Kidney epithelial cell (primary cell): ENCODE measurements around the gene PPAT. TPM values are rescaled to one million over a fixed set of nuclear protein-coding genes. Genes with fewer than 3 reads are reported as not detected.
"Not testable (repeated sequence)": the region's sequence is repeated elsewhere in the genome, so short reads cannot be mapped to it uniquely, and the experiment has no call there.

Experiments
- DNase-seq: peaks from one replicate; pipeline ENCODE4 v3.0.0-alpha.2; 2010; ENCODE audit warnings: low read depth
- H3K27me3 ChIP-seq: 2 replicates; pipeline ENCODE4 v1.6.0; 2011; ENCODE audit warnings: low read length; ENCODE audit not compliant: control insufficient read depth, insufficient read depth
- H3K36me3 ChIP-seq: 2 replicates; pipeline ENCODE4 v1.5.1; 2011; ENCODE audit warnings: low read length; ENCODE audit not compliant: control insufficient read depth, insufficient read depth
- H3K4me3 ChIP-seq: 2 replicates; pipeline ENCODE4 v1.5.1; 2011; ENCODE audit warnings: low read depth, mild to moderate bottlenecking, control low read depth, low read length
- CTCF ChIP-seq: IDR thresholded peaks from 2 replicates; pipeline ENCODE4 v1.5.1; 2011; ENCODE audit warnings: mild to moderate bottlenecking, moderate library complexity, low read length, control low read depth, inconsistent platforms; ENCODE audit not compliant: insufficient read depth, poor library complexity, severe bottlenecking
- total RNA-seq: library from RNA; depleted of rRNA; stranded (reverse); fragments of >200 nt; gene quantifications from 2 replicates; pipeline ENCODE4 v1.2.3, GENCODE V29; 2015

PPAT gene
- total RNA-seq, 1 donor from 2014 or later: 15.5 TPM

GRCh38 chr4:56468097-56468422 lies 32.6 kb upstream of the PPAT start:
- no peaks in the 10 kb centered on the region for H3K36me3 ChIP-seq
- DNase-seq: no peak
- H3K27me3 ChIP-seq: no peaks in the 10 kb centered on the region
- H3K4me3 ChIP-seq: peak overlapping the region; percentile 70
- no peak for TF ChIP-seq CTCF

GRCh38 chr4:56467284-56468096 lies 32.1 kb upstream of the PPAT start, which contains the start of gene SRP72:
TSS of gene SRP72 (plus strand) at chr4:56467617. CDS start at chr4:56467636, 19 bp downstream.
- peak within 1 kb of the TSS; percentile 70 for H3K4me3 ChIP-seq
- DNase-seq: peak; percentile 61
- no peaks in the 10 kb centered on the region for H3K27me3 ChIP-seq
- H3K36me3 ChIP-seq: no peaks in the 10 kb centered on the region
- TF ChIP-seq CTCF: no peak

DNA sequence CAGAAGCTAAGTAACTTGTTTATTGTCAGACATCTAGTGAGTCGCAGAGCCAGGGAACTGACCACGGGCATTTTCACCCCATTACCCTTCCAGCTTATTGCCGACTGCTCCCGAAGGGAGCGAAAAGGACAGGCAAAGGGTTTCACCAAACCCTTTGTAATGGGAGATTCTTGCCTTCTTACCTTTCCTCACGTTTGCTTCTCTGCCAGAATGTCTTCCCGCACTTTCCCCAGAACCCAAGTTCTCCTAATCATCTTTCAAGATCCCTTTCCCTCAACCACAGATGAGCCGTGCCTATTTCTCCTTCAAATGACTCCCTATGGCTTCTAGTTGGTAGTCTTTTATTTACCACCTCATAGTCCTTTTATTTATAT lies 31.5 kb upstream of the PPAT start:
- DNase-seq: no peak
- peak overlapping the region; percentile 70 for H3K4me3 ChIP-seq
- no peak for TF ChIP-seq CTCF
- H3K36me3 ChIP-seq: no peaks in the 10 kb centered on the region
- H3K27me3 ChIP-seq: no peaks in the 10 kb centered on the region

- H3K36me3 ChIP-seq, H3K27me3 ChIP-seq: not testable (repeated sequence)
- peak; percentile 65 for DNase-seq
- H3K4me3 ChIP-seq: peak overlapping the region; percentile 70
These were observed 30.9 kb upstream of the PPAT start for GRCh38 chr4:56466296-56466761.

GRCh38 chr4:56465599-56466295 lies 30.3 kb upstream of the PPAT start:
- no peak for DNase-seq
- H3K4me3 ChIP-seq: peak overlapping the region; percentile 70
- H3K27me3 ChIP-seq: no peaks in the 10 kb centered on the region
- TF ChIP-seq CTCF: no peak
- no peaks in the 10 kb centered on the region for H3K36me3 ChIP-seq

GRCh38 chr4:56464581-56464980 lies 29.2 kb upstream of the PPAT start:
- no peaks in the 10 kb centered on the region for H3K27me3 ChIP-seq
- no peak overlapping the region for H3K4me3 ChIP-seq
- H3K36me3 ChIP-seq: no peaks in the 10 kb centered on the region
- no peak for DNase-seq
- TF ChIP-seq CTCF: no peak
